Activated CD4-positive, alpha-beta T cell treated with anti-CD3 and anti-CD28 coated beads for 36 hours (primary cell): Measurements from ENCODE around the gene MUTYH. TPM values are rescaled to one million over a fixed set of nuclear protein-coding genes. Genes with fewer than 3 reads are reported as not detected.
"Not testable (repeated sequence)": the region's sequence is repeated elsewhere in the genome, so short reads cannot be mapped to it uniquely, and the experiment has no call there.

Source experiments
- ATAC-seq: fragments of 200-7000 bp; cut with Tn5 transposase; one replicate; pipeline ENCODE4 v1.10.0; 2021; ENCODE audit warnings: mild to moderate bottlenecking, moderate library complexity
- CTCF ChIA-PET: fragments of 350-600 bp; sonication (Branson Sonifier 250); formaldehyde crosslinking; loops from one replicate; lab custom pipeline; 2021; ENCODE audit warnings: antibody characterized with exemption; lab: Charles Lee
- POLR2A ChIA-PET: fragments of 350-600 bp; sonication (Branson Sonifier 250); formaldehyde crosslinking; loops from one replicate; lab custom pipeline; 2021; ENCODE audit warnings: antibody characterized with exemption, inconsistent platforms; lab: Charles Lee
- DNase-seq: peaks from one replicate; pipeline ENCODE4 v3.0.0-alpha.2; 2020
- H3K27ac Mint-ChIP-seq: one replicate; pipeline ENCODE4 v1.8.0; 2021; ENCODE audit warnings: mixed read lengths
- H3K27me3 Mint-ChIP-seq: one replicate; pipeline ENCODE4 v1.8.0; 2021; ENCODE audit warnings: mixed read lengths
- H3K36me3 Mint-ChIP-seq: one replicate; pipeline ENCODE4 v1.8.0; 2021; ENCODE audit warnings: low read depth, mixed read lengths
- H3K4me1 Mint-ChIP-seq: one replicate; pipeline ENCODE4 v1.8.0; 2021; ENCODE audit warnings: mixed read lengths
- H3K4me3 Mint-ChIP-seq: one replicate; pipeline ENCODE4 v1.8.0; 2021; ENCODE audit warnings: mild to moderate bottlenecking, moderate library complexity, mixed read lengths
- H3K9me3 Mint-ChIP-seq: one replicate; pipeline ENCODE4 v1.8.0; 2021; ENCODE audit warnings: low read depth, mixed read lengths
- intact Hi-C, 2 experiments: fragments of 100-400 bp; cut with DNase I in 1 of 2; cut with micrococcal nuclease in 1 of 2; formaldehyde crosslinking; loops; one replicate each; pipeline versions ENCODE4 v1.14.2 to v1.15.1; 2022 to 2024; cut with DNase I, micrococcal nuclease
- total RNA-seq, 2 experiments: library from RNA; stranded (reverse); gene quantifications; one replicate each; pipeline ENCODE4 v1.2.3, GENCODE V29; 2021

The MUTYH gene
- 10 to 100 TPM; 48.6 to 53.7 TPM for total RNA-seq

DNA sequence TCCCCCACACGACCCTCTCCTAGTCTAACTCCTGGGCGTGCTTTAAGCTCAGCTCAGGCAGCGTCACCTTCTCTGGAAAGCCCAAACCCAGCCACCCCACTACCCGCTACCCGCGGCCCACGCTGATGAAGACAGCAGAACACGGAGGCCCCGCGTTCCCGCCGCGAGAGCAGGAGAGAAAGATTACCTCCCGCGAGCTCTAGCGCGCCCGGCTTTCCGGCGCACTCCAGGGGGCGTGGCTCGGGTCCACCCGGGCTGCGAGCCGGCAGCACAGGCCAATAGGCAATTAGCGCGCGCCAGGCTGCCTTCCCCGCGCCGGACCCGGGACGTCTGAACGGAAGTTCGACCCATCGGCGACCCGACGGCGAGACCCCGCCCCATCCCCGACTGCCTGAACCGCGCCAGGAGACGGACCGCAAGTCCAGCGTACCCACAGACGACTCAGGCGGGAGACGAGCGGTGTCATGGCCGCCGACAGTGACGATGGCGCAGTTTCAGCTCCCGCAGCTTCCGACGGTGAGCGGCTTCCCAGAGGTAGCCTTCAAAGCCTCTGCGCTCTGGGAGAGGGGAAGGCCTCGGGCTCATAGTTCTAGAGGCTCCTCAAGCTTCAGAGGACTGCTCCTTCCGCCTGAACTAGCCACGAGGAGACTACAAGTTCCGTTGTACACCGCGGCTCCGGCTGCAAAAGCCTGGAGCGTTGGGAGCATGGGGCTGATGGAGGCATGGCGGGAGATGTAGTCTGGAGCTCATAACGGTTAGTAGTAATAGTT lies at the start of gene MUTYH, which contains the start of gene TOE1:
TSS of gene MUTYH (minus strand) at position 652 of the 770 bp plus-strand sequence. CDS start 5,935 bp downstream, outside the sequence.
TSS of gene TOE1 (plus strand) at position 382 of the 770 bp plus-strand sequence. CDS start at position 465, 83 bp downstream.
- Mint-ChIP-seq H3K4me1 (peaks cover 27% of the 10 kb centered on the region), H3K4me3 (peak within 1 kb of the TSS; percentile 100), H3K27me3 (no peaks in the 10 kb centered on the region), H3K27ac (peak within 1 kb of the TSS; percentile 100), H3K36me3 (peaks cover 57% of the 10 kb centered on the region), H3K9me3 (no peaks in the 10 kb centered on the region)
- ChIA-PET POLR2A (interaction anchor here (0.6 to 3.6 kb wide), 29 partner anchors 9 to 618 kb away, joined by 3 to 44 read pairs (median 6); partner anchors contain the start of genes AKR1A1, BTBD19, CCDC163 and EIF2B3), CTCF (interaction anchor here (0.5 to 4.4 kb wide), 22 partner anchors 9 to 968 kb away, joined by 3 to 40 read pairs (median 4); partner anchors contain the start of genes CCDC163, HECTD3, MMACHC and TESK2)
- intact Hi-C loops = loop anchor here (1.0 kb wide), 15 partner anchors 13 to 666 kb away; partner anchors contain the start of genes CCDC163 (in 2 of the 2), MMACHC (in 2 of the 2), TESK2 (in 2 of the 2) and UROD (in 2 of the 2)
- ATAC-seq = peak; percentile 86
- peak; percentile 98 for DNase-seq

DNA sequence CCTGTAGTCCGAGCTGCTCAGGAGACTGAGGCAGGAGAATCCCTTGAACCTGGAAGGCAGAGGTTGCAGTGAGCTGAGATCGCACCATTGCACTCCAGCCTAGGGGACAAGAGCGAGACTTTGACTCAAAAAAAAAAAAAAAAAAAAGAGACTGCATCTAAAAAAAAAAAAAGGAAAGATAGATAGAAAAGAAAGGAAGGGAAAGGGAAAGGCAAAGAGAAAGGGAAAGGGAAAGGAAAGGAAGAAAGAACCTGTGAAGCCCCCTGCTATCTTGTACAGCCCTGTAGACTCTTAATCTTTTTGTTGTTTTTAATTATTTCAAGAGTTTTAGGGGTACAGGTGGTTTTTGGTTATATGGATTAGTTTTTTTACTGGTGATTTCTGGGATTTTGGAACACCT lies 46.0 kb upstream of the MUTYH start:
- POLR2A ChIA-PET = no interaction called here
- CTCF ChIA-PET = interaction anchor here (0.6 kb wide), 1 partner anchor 58 kb away, joined by 3 read pairs; no protein-coding TSS in a partner anchor
- Mint-ChIP-seq H3K27ac (no peak overlapping the region), H3K9me3 (no peaks in the 10 kb centered on the region), H3K4me3 (no peak overlapping the region), H3K4me1 (no peaks in the 10 kb centered on the region), H3K27me3 (no peaks in the 10 kb centered on the region), H3K36me3 (no peaks in the 10 kb centered on the region)
- DNase-seq (no peak), ATAC-seq (no peak)
- intact Hi-C loops = no loop called here

DNA sequence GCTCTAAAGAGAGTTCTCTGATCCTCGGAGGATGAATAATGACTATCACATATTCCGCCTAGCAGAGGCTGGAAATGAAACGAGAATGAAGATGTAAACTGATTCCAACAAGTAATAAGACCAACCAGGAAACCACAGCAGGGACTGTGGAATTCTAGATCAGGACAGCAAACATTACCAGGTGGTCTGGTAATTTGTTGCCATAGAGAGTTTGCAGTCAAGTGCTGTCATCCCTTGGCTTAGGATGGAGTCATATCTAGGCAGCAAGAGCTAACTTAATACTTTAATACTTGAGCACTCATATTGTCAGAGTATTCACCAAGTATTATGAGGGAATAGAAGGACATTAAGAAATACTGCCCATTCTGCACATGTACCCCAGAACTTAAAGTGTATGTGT lies 45.1 kb upstream of the MUTYH start:
- Mint-ChIP-seq H3K4me1 (no peaks in the 10 kb centered on the region), H3K4me3 (no peak overlapping the region), H3K27me3 (no peaks in the 10 kb centered on the region), H3K36me3 (no peaks in the 10 kb centered on the region), H3K27ac (no peak overlapping the region), H3K9me3 (no peaks in the 10 kb centered on the region)
- ATAC-seq (no peak), DNase-seq (no peak)
- ChIA-PET POLR2A (no interaction called here), CTCF (no interaction called here)
- intact Hi-C loops = no loop called here

DNA sequence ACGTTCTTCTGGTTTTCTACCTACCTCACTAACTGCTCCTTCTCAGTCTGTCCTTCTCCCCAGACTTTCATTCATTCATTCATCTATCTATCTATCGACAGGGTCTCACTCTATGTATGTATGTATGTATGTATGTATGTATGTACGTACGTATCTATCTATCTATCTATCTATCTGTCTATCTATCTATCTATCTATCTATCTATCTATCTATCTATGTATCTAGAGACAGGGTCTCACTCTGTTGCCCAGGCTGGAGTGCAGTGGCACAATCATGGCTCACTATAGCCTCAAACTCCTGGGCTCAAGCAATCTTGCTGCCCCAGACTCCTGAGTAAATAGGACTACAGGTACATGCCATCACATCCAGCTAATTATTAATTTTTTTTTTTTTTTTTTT lies 44.0 kb upstream of the MUTYH start:
- H3K36me3 Mint-ChIP-seq, H3K4me3 Mint-ChIP-seq, H3K27ac Mint-ChIP-seq, DNase-seq, H3K4me1 Mint-ChIP-seq, POLR2A ChIA-PET, intact Hi-C loops, H3K27me3 Mint-ChIP-seq, ATAC-seq, CTCF ChIA-PET, H3K9me3 Mint-ChIP-seq: not testable (repeated sequence)

DNA sequence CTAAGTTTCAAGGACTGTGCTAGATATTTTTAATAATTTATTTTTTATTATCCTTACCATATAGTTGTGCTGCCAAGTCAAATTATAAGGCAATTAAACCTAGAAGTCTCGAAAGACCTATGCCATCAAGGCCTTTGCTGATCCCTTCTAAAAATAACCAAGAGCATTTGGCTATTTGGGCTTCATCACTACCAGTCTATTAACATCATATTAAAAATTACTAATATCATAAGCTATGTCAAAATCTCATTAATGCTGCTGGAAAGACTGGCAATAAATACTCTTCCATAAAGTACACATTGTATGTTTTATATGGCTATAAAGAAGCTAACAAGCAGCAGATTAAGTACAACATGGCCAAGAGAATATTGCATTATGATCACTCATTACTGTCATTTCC lies 43.0 kb upstream of the MUTYH start:
- H3K9me3 Mint-ChIP-seq = no peaks in the 10 kb centered on the region
- ChIA-PET CTCF (interaction anchor here (0.5 to 0.6 kb wide), 2 partner anchors 353 to 567 kb away, joined by 3 read pairs; no protein-coding TSS in a partner anchor), POLR2A (no interaction called here)
- H3K27ac Mint-ChIP-seq = no peak overlapping the region
- no peaks in the 10 kb centered on the region for H3K27me3 Mint-ChIP-seq
- ATAC-seq = no peak
- no peaks in the 10 kb centered on the region for H3K4me1 Mint-ChIP-seq
- no peak overlapping the region for H3K4me3 Mint-ChIP-seq
- no peaks in the 10 kb centered on the region for H3K36me3 Mint-ChIP-seq
- no peak for DNase-seq
- intact Hi-C loops = no loop called here

DNA sequence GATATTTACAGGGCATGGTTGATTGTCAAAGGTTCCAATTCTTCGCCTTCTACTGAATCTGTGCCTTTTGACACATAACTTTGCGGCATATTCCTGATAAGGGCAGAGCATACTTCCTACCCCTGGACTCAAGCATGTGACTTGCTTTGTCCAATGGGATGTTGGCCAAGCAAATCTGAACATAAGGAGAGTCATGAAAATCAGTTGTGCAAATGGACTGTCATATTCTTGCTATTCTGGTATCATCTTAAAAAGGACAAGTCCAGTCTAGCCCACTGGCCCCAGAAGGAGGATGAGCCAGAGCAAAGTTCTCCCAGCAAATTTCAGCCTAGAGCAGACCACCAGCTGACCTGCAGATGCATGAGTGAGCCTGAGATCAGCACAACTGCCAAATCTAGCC lies 41.0 kb upstream of the MUTYH start:
- intact Hi-C loops = no loop called here
- CTCF ChIA-PET = no interaction called here
- Mint-ChIP-seq H3K36me3 (no peaks in the 10 kb centered on the region), H3K9me3 (no peaks in the 10 kb centered on the region), H3K27ac (no peak overlapping the region), H3K4me3 (no peak overlapping the region), H3K27me3 (no peaks in the 10 kb centered on the region), H3K4me1 (no peaks in the 10 kb centered on the region)
- POLR2A ChIA-PET = interaction anchor here (0.6 kb wide), 1 partner anchor 110 kb away, joined by 3 read pairs; no protein-coding TSS in a partner anchor
- no peak for ATAC-seq
- DNase-seq = no peak

DNA sequence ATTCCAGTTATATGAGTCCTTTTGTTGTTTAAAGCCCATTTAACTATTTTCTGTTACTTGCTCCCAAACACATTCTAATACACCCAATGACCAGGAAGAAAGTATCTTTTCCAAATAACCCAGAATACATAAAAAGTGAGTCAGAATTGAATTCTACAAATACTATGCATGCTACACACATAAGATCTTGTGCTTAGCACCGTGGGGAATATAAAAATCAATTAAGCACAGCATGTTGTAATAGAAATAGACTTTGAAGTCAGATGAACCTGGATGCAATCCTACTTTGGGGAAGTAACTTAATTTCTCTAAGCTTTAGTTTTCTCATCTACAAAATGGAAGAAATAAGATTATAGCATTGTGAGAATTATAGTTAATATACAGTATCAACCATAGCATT lies 40.5 kb upstream of the MUTYH start:
- Mint-ChIP-seq H3K4me1 (no peaks in the 10 kb centered on the region), H3K4me3 (no peak overlapping the region), H3K27me3 (no peaks in the 10 kb centered on the region), H3K9me3 (no peaks in the 10 kb centered on the region), H3K27ac (no peak overlapping the region), H3K36me3 (no peaks in the 10 kb centered on the region)
- no peak for DNase-seq
- CTCF ChIA-PET = no interaction called here
- POLR2A ChIA-PET = no interaction called here
- intact Hi-C loops = no loop called here
- ATAC-seq = no peak

DNA sequence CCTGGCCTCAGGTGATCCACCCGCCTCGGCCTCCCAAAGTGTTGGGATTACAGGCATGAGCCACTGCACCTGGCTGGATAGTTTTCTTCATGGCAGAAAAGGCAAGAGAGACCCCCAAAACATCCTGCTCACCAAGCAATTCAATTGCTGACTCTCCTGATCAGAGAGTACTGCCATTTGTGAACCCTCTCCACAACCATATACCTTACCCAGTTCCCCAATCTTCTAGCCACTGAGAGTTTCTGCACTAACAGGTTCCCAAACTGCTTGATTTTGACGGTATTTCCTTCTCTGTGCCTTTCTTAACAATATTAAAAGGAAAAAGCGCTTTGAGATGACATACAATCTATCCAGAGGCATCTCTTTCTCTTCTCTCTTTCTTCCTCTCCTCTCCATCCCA lies 39.9 kb upstream of the MUTYH start:
- DNase-seq = no peak
- no peak for ATAC-seq
- no peaks in the 10 kb centered on the region for H3K9me3 Mint-ChIP-seq
- no peaks in the 10 kb centered on the region for H3K36me3 Mint-ChIP-seq
- ChIA-PET POLR2A (no interaction called here), CTCF (no interaction called here)
- H3K27ac Mint-ChIP-seq = no peak overlapping the region
- H3K4me3 Mint-ChIP-seq = no peak overlapping the region
- intact Hi-C loops = no loop called here
- no peaks in the 10 kb centered on the region for H3K4me1 Mint-ChIP-seq
- H3K27me3 Mint-ChIP-seq = no peaks in the 10 kb centered on the region

DNA sequence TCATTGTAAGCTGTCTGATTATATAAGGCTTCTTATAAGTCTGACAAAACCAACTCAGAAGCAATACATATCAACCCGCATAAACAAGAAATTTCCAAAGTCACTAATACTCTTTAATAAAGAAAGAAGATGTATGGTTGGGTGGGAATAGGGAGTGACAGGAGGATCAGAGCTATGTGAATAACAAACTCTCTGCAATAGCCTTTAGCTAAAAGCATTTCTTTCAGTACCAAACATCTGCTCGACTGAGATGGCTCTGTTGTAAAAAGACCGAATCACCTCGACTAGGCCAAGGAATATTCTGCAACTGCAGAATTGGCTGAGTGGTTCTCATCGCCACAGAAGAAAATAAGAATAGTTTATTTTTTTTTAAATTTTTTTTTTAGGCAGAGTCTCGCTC lies 39.3 kb upstream of the MUTYH start:
- DNase-seq = no peak
- POLR2A ChIA-PET = no interaction called here
- no peak for ATAC-seq
- no peaks in the 10 kb centered on the region for H3K4me1 Mint-ChIP-seq
- H3K27ac Mint-ChIP-seq = no peak overlapping the region
- CTCF ChIA-PET = no interaction called here
- no peak overlapping the region for H3K4me3 Mint-ChIP-seq
- intact Hi-C loops = no loop called here
- no peaks in the 10 kb centered on the region for H3K27me3 Mint-ChIP-seq
- no peaks in the 10 kb centered on the region for H3K36me3 Mint-ChIP-seq
- H3K9me3 Mint-ChIP-seq = no peaks in the 10 kb centered on the region

DNA sequence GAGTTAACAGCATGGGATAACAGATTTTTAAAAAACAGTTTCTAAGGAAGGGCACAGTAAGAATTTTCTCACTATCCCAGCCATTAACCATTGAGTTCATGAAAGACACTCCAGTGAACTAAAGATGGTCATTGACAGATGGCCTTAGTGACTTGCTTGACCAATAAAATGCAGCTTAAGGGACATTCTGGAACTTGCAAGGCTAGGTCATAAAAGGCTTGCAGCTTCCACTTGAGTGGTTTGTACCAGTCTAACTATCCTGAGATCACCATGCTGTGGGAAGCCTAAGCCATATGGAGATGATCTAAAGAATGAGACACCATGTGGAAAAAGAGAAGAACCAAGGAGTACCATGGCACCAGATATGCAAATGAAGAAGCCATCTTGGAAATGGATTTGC lies 37.9 kb upstream of the MUTYH start:
- intact Hi-C loops = no loop called here
- Mint-ChIP-seq H3K27ac (no peak overlapping the region), H3K4me1 (no peaks in the 10 kb centered on the region), H3K9me3 (no peaks in the 10 kb centered on the region), H3K4me3 (no peak overlapping the region), H3K36me3 (no peaks in the 10 kb centered on the region), H3K27me3 (no peaks in the 10 kb centered on the region)
- DNase-seq (no peak), ATAC-seq (no peak)
- CTCF ChIA-PET = interaction anchor here (0.9 to 2.8 kb wide), 2 partner anchors 113 to 114 kb away, joined by 3 to 8 read pairs; partner anchors contain the start of gene TESK2
- POLR2A ChIA-PET = no interaction called here

DNA sequence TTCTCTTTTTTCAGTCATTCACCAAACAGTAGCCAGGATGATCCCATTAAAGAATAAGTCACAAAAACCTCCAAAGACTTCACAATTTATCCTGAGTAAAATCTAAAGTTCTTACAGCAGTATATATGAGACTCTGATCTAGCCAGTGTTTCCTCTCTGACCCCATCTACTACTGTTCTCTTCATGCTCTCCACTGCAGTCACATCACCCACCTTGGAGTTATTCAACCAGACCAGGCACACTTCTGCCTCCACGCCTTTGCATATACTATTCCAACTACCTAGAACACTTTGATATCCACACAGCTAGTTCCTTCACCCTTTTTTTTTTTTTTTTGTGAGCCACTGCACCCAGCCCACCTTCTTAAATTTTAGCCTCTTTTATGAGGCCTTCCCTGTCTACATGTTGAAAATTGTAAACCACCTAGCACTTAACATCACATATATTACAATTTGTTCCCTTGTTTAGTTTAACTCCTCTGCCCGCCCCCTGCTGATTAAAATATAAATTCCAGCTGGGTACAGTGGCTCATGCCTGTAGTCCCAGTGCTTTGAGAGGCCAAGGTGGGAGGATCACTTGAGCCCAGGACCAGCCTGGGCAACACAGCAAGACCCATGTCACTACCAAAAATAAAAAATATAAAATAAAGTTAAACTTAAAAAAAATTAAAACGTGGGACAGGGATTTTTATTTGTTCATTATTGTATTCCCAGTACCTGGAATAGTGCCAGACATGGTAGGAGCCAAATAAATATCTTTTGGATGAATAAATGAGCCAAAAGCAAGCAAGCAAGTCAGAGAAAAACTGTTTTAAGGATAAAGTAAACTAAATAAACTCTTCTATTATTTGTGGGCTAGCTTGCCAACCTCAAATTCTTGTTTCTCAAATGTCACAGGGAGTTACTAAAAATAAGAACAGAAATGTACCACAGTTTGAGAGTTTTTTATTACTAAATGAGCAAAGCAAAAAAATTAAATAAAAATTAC lies 35.2 kb upstream of the MUTYH start:
- CTCF ChIA-PET = interaction anchor here (1.1 to 1.6 kb wide), 3 partner anchors 15 to 357 kb away, joined by 3 read pairs; no protein-coding TSS in a partner anchor
- no peak overlapping the region for H3K27ac Mint-ChIP-seq
- intact Hi-C loops = no loop called here
- no peaks in the 10 kb centered on the region for H3K4me1 Mint-ChIP-seq
- ATAC-seq (no peak), DNase-seq (no peak)
- POLR2A ChIA-PET = no interaction called here
- no peak overlapping the region for H3K4me3 Mint-ChIP-seq
- no peaks in the 10 kb centered on the region for H3K36me3 Mint-ChIP-seq
- H3K9me3 Mint-ChIP-seq = no peaks in the 10 kb centered on the region
- H3K27me3 Mint-ChIP-seq = no peaks in the 10 kb centered on the region
